Gastroesophageal sphincter (tissue), 4 donors: Measurements from ENCODE around the gene KIRREL3. TPM values are rescaled to one million over a fixed set of nuclear protein-coding genes. Genes with fewer than 3 reads are reported as not detected.

Experiments
- ATAC-seq: fragments of 150-250 bp; one replicate; pipeline ENCODE4 v1.9.1; 2016; ENCODE audit warnings: mild to moderate bottlenecking, moderate library complexity
- H3K27ac ChIP-seq, 4 donors: fragments of 200-600 bp; sonication (generic) in 3 of 4; 1 replicate in 3 of 4; 2 replicates in 1 of 4; pipeline ENCODE4 v1.5.1; 2016 to 2019
- H3K27me3 ChIP-seq: fragments of 200-600 bp; sonication (generic); one replicate; pipeline ENCODE4 v1.5.1; 2019
- H3K36me3 ChIP-seq, 2 donors: fragments of 200-600 bp; sonication (generic); one replicate each; pipeline ENCODE4 v1.5.1; 2019; ENCODE audit warnings: control low read depth in 1 of 2
- H3K4me1 ChIP-seq, 3 donors: fragments of 200-600 bp; sonication (generic); 1 replicate in 2 of 3; 2 replicates in 1 of 3; pipeline ENCODE4 v1.5.1; 2016 to 2019; ENCODE audit warnings: control low read depth in 2 of 3
- H3K4me3 ChIP-seq, 2 donors: fragments of 200-600 bp; sonication (generic); one replicate each; pipeline ENCODE4 v1.5.1; 2019; ENCODE audit warnings: mild to moderate bottlenecking in 1 of 2, moderate library complexity in 1 of 2
- H3K9me3 ChIP-seq, 3 donors: fragments of 200-600 bp; sonication (generic); one replicate each; pipeline ENCODE4 v1.5.1; 2017 to 2019; ENCODE audit warnings: control low read depth in 2 of 3
- CTCF ChIP-seq, 4 experiments: fragments of 200-600 bp in 2 of 4; fragments of 450-650 bp in 2 of 4; sonication (generic) in 1 of 4; IDR thresholded peaks; one replicate each; pipeline ENCODE4 v1.5.1; 2017 to 2019; ENCODE audit warnings: antibody characterized with exemption in 4 of 4, mild to moderate bottlenecking in 2 of 4, moderate library complexity in 2 of 4
- EP300 ChIP-seq: sonication (generic); formaldehyde crosslinking; IDR thresholded peaks from one replicate; pipeline ENCODE4 v1.6.1; 2017; ENCODE audit warnings: antibody characterized with exemption, mild to moderate bottlenecking
- POLR2A ChIP-seq, 2 donors: fragments of 450-650 bp; IDR thresholded peaks; one replicate each; pipeline ENCODE4 v1.6.1; 2017; ENCODE audit warnings: antibody characterized with exemption in 2 of 2, mild to moderate bottlenecking in 2 of 2, moderate library complexity in 1 of 2
- POLR2AphosphoS5 ChIP-seq: sonication (generic); formaldehyde crosslinking; IDR thresholded peaks from one replicate; pipeline ENCODE4 v1.6.1; 2017; ENCODE audit warnings: antibody characterized with exemption
- WGBS, 2 donors: methylation state at CpG; one replicate each; pipeline ENCODE4 v1.1.5; 2018; ENCODE audit warnings: low coverage in 1 of 2; 5-methylcytosine and 5-hydroxymethylcytosine counted together
- total RNA-seq, 4 donors: library from RNA; depleted of rRNA; stranded (reverse); fragments of >200 nt; gene quantifications; one replicate each; pipeline ENCODE4 v1.1.0, GENCODE V29; 2016

Gene KIRREL3
- total RNA-seq, 4 donors from 2014 or later: 0.54 to 3.9 (median 1.4) TPM

GRCh38 chr11:126834149-126834548 lies 166.4 kb downstream of the KIRREL3 start:
- no peaks in the 10 kb centered on the region for H3K4me1 ChIP-seq
- no peak overlapping the region for H3K27ac ChIP-seq
- H3K9me3 ChIP-seq: no peaks in the 10 kb centered on the region
- no peak overlapping the region for H3K4me3 ChIP-seq
- peaks cover 25% of the 10 kb centered on the region for H3K27me3 ChIP-seq
- no peak for TF ChIP-seq POLR2AphosphoS5
- no peak for TF ChIP-seq CTCF (IDR thresholded peaks at IDR 0.05)
- TF ChIP-seq EP300: no peak
- no peak for TF ChIP-seq POLR2A (IDR thresholded peaks at IDR 0.05)
- WGBS, 2 donors: 57 to 83% methylated on average over 4 of the region's 5 CpGs
- ATAC-seq: no peak
- no peaks in the 10 kb centered on the region for H3K36me3 ChIP-seq

- WGBS, 2 donors: 100% methylated on average over 1 of the region's 1 CpG; no CpG with 5 or more reads in 1 of the 2 donors
- no peaks in the 10 kb centered on the region for H3K4me1 ChIP-seq
- H3K27me3 ChIP-seq: peaks cover 33% of the 10 kb centered on the region
- no peaks in the 10 kb centered on the region for H3K36me3 ChIP-seq
- H3K4me3 ChIP-seq: no peak overlapping the region
- no peaks in the 10 kb centered on the region for H3K9me3 ChIP-seq
- TF ChIP-seq EP300 (no peak), CTCF (IDR thresholded peaks at IDR 0.05) (no peak), POLR2AphosphoS5 (no peak), POLR2A (IDR thresholded peaks at IDR 0.05) (no peak)
- no peak overlapping the region for H3K27ac ChIP-seq
- no peak for ATAC-seq
Measured at GRCh38 chr11:126833065-126833464, 167.5 kb downstream of the KIRREL3 start.

GRCh38 chr11:126832387-126832786 lies 168.2 kb downstream of the KIRREL3 start:
- Histone ChIP-seq H3K9me3 (no peaks in the 10 kb centered on the region), H3K27me3 (peaks cover 39% of the 10 kb centered on the region), H3K4me1 (no peaks in the 10 kb centered on the region), H3K4me3 (no peak overlapping the region), H3K27ac (no peak overlapping the region), H3K36me3 (no peaks in the 10 kb centered on the region)
- no peak for ATAC-seq
- WGBS, 2 donors: 36 to 81% methylated on average over 4 to 6 of the region's 6 CpGs
- TF ChIP-seq POLR2A (IDR thresholded peaks at IDR 0.05) (no peak), CTCF (IDR thresholded peaks at IDR 0.05) (no peak), EP300 (no peak), POLR2AphosphoS5 (no peak)

GRCh38 chr11:126830216-126830806 lies 170.3 kb downstream of the KIRREL3 start:
- no peak for ATAC-seq
- no peak for TF ChIP-seq CTCF (IDR thresholded peaks at IDR 0.05)
- TF ChIP-seq POLR2A (IDR thresholded peaks at IDR 0.05): no peak
- 59 to 60% methylated on average over 3 to 6 of the region's 7 CpGs for WGBS, 2 donors
- Histone ChIP-seq H3K4me3 (no peak overlapping the region), H3K9me3 (no peaks in the 10 kb centered on the region), H3K27ac (no peak overlapping the region), H3K36me3 (no peaks in the 10 kb centered on the region), H3K4me1 (no peaks in the 10 kb centered on the region), H3K27me3 (peaks cover 33% of the 10 kb centered on the region)

- no peak overlapping the region for H3K4me3 ChIP-seq
- no peaks in the 10 kb centered on the region for H3K9me3 ChIP-seq
- no peak for ATAC-seq
- H3K27ac ChIP-seq: no peak overlapping the region
- no peaks in the 10 kb centered on the region for H3K4me1 ChIP-seq
- no peak for TF ChIP-seq POLR2AphosphoS5
- whole genome bisulfite sequencing, 2 donors: 59 to 76% methylated on average over 2 of the region's 2 CpGs
- peaks cover 30% of the 10 kb centered on the region for H3K27me3 ChIP-seq
- H3K36me3 ChIP-seq: no peaks in the 10 kb centered on the region
Measured at GRCh38 chr11:126829716-126830115, 170.9 kb downstream of the KIRREL3 start.
